ENCODE results near the gene CSTF2. TPM values are rescaled to one million over a fixed set of nuclear protein-coding genes. Genes with fewer than 3 reads are reported as not detected.

The CSTF2 gene
- total RNA-seq, 1 experiment from 2014 or later: 30.3 TPM

- no peak for TF ChIP-seq PRRX2 (CRISPR knock-in tag; IDR thresholded peaks at IDR 0.05)
- no peak for TF ChIP-seq OVOL2 (CRISPR knock-in tag; IDR thresholded peaks at IDR 0.05; ENCODE audit: borderline replicate concordance)
- no peak for TF ChIP-seq JUN (CRISPR knock-in tag; IDR thresholded peaks at IDR 0.05)
- TF ChIP-seq STAT6 (CRISPR knock-in tag; conservative IDR thresholded peaks at IDR 0.05; ENCODE audit: low read depth): no peak
- no peak for TF ChIP-seq PREB (CRISPR knock-in tag; IDR thresholded peaks at IDR 0.05; ENCODE audit: borderline replicate concordance)
- no peak for TF ChIP-seq TP53 (CRISPR knock-in tag; IDR thresholded peaks at IDR 0.05)
- TF ChIP-seq AR (CRISPR knock-in tag; IDR thresholded peaks at IDR 0.05): no peak
- no peak for TF ChIP-seq FOXP1 (CRISPR knock-in tag; IDR thresholded peaks at IDR 0.05; ENCODE audit: borderline replicate concordance)
- TF ChIP-seq IRF1 (CRISPR knock-in tag; IDR thresholded peaks at IDR 0.05): no peak
- no peak for TF ChIP-seq ZNF425 (CRISPR knock-in tag; conservative IDR thresholded peaks at IDR 0.05)
- no peak for TF ChIP-seq SMAD3 (CRISPR knock-in tag; IDR thresholded peaks at IDR 0.05; ENCODE audit: borderline replicate concordance)
- no peak for TF ChIP-seq MYBL2 (CRISPR knock-in tag; IDR thresholded peaks at IDR 0.05)
These were observed 9.5 kb downstream of the CSTF2 start (continued) for GRCh38 chrX:100829730-100830129.

- ChIA-PET POLR2A (no interaction called here), CTCF (no interaction called here)
- no peak for ATAC-seq
- Mint-ChIP-seq H3K4me1 (no peaks in the 10 kb centered on the region), H3K27ac (no peak overlapping the region), H3K36me3 (peaks cover 56% of the 10 kb centered on the region), H3K27me3 (ENCODE audit: low read depth) (no peaks in the 10 kb centered on the region), H3K9me3 (no peaks in the 10 kb centered on the region), H3K4me3 (no peak overlapping the region)
- TF ChIP-seq GRHL2 (CRISPR knock-in tag; IDR thresholded peaks at IDR 0.05; ENCODE audit: insufficient replicate concordance, severe bottlenecking) (no peak), TEAD4 (CRISPR knock-in tag; IDR thresholded peaks at IDR 0.05) (no peak), PRDM15 (CRISPR knock-in tag; IDR thresholded peaks at IDR 0.05) (no peak), TP53 (CRISPR knock-in tag; IDR thresholded peaks at IDR 0.05) (no peak), ZSCAN18 (CRISPR knock-in tag; IDR thresholded peaks at IDR 0.05) (no peak), ZNF317 (CRISPR knock-in tag; IDR thresholded peaks at IDR 0.05; ENCODE audit: borderline replicate concordance, low read depth) (no peak), GABPB1 (CRISPR knock-in tag; IDR thresholded peaks at IDR 0.05) (no peak), ATF1 (CRISPR knock-in tag; IDR thresholded peaks at IDR 0.05) (no peak), SOX15 (CRISPR knock-in tag; IDR thresholded peaks at IDR 0.05) (no peak)
- no peak for DNase-seq (ENCODE audit: low spot score)
These were observed 10.0 kb downstream of the CSTF2 start for GRCh38 chrX:100830143-100830542.

Measured in WTC11 (cell line).